ENCODE results near the gene ZNF365. TPM values are rescaled to one million over a fixed set of nuclear protein-coding genes. Genes with fewer than 3 reads are reported as not detected.

The ZNF365 gene
- total RNA-seq, 1 donor from 2014 or later: 0.18 TPM

Other genes with a start within 250 kb of the ZNF365 start
- 0.22 TPM for gene RTKN2, start 105.5 kb upstream of the ZNF365 start, total RNA-seq